GM19324 (cell line): ENCODE data around the gene MOCOS.

Experiments used
- ATAC-seq: cut with Tn5 transposase; IDR thresholded peaks from one replicate; pipeline ENCODE4 v1.9.1; 2021; ENCODE audit warnings: mild to moderate bottlenecking, moderate library complexity; ENCODE audit not compliant: unreplicated experiment, low FRiP score

Gene MOCOS

GRCh38 chr18:36179562-36180355 lies 7.5 kb upstream of the MOCOS start:
- ATAC-seq: no peak

DNA sequence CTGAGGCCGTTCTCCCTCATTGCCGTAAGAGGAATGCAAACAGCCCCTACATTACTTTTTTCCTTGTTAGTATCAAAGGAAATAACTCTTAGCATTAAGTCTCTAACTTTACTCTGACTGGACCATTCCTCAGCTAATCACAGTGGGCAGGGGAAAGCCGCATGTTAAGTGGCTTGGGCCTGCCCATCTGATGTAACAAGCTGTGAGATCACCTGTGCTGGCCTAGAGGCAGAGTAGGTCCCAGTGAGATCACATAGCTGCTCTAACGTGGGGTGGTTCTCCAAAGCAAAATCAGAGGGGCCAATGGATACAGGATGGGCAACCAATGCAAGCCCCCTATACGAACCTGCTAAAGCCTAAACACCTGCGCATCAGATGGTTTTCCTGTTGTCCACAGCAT lies 5.9 kb upstream of the MOCOS start:
- ATAC-seq: no peak

- ATAC-seq: no peak
Measured at GRCh38 chr18:36181898-36182506, 5.3 kb upstream of the MOCOS start.

GRCh38 chr18:36183033-36183432 lies 4.3 kb upstream of the MOCOS start:
- ATAC-seq: no peak

GRCh38 chr18:36183987-36184386 lies 3.3 kb upstream of the MOCOS start:
- ATAC-seq: no peak

- ATAC-seq: no peak
Measured at GRCh38 chr18:36185157-36185556, 2.1 kb upstream of the MOCOS start.

DNA sequence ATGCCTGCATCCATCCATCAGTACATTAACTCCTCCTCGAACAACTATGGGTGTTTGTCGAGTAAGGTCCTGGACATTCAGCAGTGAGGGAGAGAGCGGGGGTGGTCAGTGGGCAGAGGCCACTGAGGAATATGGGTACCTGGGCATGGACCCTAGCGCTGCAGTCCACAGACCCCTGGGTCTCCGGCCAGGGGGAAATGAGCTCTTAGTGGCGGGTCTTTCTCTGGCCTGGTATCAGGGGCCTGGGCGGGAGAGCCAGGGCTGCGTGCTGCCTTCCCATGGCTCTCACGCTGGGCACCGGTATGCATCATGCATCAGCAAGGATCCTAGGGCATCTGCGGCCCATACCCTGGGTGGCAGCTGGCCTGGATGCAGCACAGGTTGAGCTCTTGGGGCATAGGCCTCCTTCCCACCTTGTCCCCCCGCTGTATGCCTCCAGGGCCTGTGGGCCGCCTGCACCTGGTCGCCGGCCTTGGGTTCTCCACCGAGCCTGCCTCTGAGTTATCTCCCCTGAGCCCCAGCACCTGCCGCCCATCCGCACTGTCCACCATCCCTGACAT lies 1.3 kb upstream of the MOCOS start:
- ATAC-seq: no peak

GRCh38 chr18:36186461-36187192 lies 670 bp upstream of the MOCOS start:
- ATAC-seq: no peak

- ATAC-seq: no peak
Measured at GRCh38 chr18:36187826-36188721, 777 bp downstream of the MOCOS start.

- ATAC-seq: no peak
Measured at GRCh38 chr18:36188916-36189315, 1.6 kb downstream of the MOCOS start.

DNA sequence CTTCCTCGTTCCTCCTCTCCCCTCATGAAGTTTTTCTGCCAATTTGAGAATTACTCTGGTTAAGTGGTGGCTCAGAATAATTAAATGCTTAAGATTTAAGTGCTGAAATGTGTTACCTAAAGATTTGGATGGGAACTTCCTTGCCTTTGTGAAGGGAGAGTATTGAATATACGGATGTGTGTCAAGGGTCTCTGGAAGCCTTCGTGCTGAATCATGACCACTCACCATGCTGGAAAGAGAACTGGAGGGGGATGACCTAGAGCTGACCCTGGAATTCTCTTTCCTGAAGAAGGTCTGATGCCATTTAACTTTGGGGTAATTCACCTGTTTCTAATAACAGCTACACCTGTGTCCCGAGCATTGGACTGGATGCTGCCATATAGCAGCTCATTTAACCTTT lies 2.2 kb downstream of the MOCOS start:
- ATAC-seq: no peak

DNA sequence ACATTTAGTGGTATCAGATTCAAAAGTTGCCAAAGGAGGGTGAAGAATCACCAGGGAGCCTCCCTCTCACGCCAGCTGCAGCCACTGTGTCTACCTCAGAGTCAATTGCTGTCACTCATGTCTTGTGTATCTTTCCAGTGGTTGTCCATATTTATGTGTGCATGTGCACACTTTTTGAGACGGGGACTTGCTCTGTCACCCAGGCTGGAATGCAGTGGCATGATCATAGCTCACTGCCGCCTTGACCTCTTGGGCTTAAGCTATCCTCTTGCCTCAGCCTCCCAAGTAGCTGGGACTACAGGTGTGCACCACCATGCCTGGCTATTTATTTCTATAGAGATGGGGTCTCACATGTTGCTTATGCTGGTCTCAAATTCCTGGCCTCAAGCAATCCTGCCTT lies 4.0 kb downstream of the MOCOS start:
- ATAC-seq: no peak

- no peak for ATAC-seq
Measured at GRCh38 chr18:36191711-36192110, 4.4 kb downstream of the MOCOS start.

GRCh38 chr18:36194600-36195315 lies 7.5 kb downstream of the MOCOS start:
- ATAC-seq: no peak

GRCh38 chr18:36195427-36196122 lies 8.3 kb downstream of the MOCOS start:
- ATAC-seq: no peak

DNA sequence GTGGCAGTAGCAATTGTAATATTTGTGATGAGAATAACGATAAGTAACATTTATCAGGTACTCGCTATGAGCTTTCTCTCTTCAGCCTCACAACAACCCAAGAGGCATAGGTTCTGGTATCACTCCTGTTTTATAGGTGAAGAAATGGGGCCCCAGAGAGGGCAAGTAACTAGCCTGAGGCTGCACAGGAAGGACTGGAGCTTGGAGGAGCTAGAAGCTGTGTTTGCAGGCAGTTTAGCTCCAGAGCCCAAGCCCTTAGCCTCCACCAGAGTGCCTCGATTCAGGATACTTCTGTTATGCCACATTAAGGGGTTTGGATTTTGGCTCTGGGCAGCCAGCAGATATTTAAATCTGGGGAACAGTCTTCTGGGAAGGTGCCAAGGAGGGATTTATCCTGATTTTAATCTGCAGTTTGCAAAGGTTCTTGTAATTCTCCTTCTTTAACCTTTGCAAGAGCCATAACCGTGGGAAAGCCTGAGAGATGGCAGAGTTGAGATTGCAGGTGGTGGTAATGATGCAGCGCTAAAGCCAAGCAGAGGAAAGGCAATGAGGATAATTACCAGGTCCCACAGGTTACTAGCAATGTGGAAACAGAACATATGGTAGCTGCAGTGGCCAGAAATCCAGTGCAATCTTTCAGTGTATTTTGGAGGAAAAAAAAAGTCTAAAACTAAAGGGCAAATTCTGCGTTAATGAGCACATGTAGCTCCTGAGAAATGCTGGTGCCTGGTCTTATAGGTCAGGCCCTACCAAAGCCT lies 9.1 kb downstream of the MOCOS start:
- no peak for ATAC-seq

DNA sequence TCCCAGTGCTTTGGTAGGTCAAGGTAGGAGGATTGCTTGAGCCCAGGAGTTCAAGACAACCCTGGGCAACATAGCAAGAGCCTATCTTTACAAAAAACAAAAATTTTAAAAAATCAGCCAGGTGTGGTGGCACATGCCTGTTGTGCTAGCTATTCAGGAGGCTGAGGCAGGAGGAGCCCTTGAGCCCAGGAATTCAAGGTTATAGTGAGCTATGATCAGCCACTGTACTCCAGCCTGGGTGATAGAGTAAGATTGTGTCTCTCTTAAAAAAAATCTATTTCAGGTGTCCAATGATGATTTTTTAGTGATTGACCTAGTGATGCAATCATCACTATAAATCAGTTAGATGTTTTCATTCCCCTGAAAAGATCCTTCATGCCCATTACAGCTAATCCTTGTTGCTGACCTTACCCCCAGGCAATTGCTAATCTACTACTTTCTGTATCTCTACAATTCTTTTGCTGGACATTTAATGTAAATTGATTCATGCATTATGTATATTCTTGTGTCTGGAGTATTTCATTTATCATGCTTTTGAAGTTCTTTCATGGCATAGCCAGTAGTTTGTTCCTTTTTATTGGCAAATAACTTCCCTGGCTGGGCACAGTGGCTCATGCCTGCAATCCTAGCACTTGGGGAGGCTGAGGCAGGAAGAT lies 10.3 kb downstream of the MOCOS start:
- no peak for ATAC-seq
